Calu3 (cell line): ENCODE results near the gene TMCO1. TPM values are rescaled to one million over a fixed set of nuclear protein-coding genes. Genes with fewer than 3 reads are reported as not detected.

Experiments
- BruUV-seq: library from RNA; stranded (reverse); fragments of 400-500 nt; replicated peaks from 2 replicates; lab custom pipeline; 2021; lab: Mats Ljungman, UMichigan
- CTCF ChIA-PET: fragments of 300-600 bp; sonication (Branson Sonifier 250); formaldehyde crosslinking; loops from one replicate; lab custom pipeline; 2022; ENCODE audit warnings: antibody characterized with exemption; lab: Charles Lee
- DNase-seq: peaks from one replicate; pipeline ENCODE4 v3.0.0; 2022
- H3K27ac Mint-ChIP-seq: one replicate; pipeline ENCODE4 v1.8.0; 2022; ENCODE audit warnings: mixed read lengths; ENCODE audit not compliant: unreplicated experiment
- H3K27me3 Mint-ChIP-seq: one replicate; pipeline ENCODE4 v1.8.0; 2022; ENCODE audit warnings: mixed read lengths; ENCODE audit not compliant: unreplicated experiment
- H3K36me3 Mint-ChIP-seq: one replicate; pipeline ENCODE4 v1.8.0; 2022; ENCODE audit warnings: mild to moderate bottlenecking, moderate library complexity, mixed read lengths; ENCODE audit not compliant: insufficient read depth, unreplicated experiment
- H3K4me1 Mint-ChIP-seq: one replicate; pipeline ENCODE4 v1.8.0; 2022; ENCODE audit warnings: mild to moderate bottlenecking, low read depth, mixed read lengths; ENCODE audit not compliant: unreplicated experiment
- H3K4me3 Mint-ChIP-seq: one replicate; pipeline ENCODE4 v1.8.0; 2022; ENCODE audit warnings: mild to moderate bottlenecking, low read depth, moderate library complexity, mixed read lengths; ENCODE audit not compliant: unreplicated experiment
- H3K9me3 Mint-ChIP-seq: one replicate; pipeline ENCODE4 v1.8.0; 2022; ENCODE audit warnings: low read depth, mixed read lengths; ENCODE audit not compliant: unreplicated experiment
- CTCF ChIP-seq: fragments of 200-600 bp; IDR thresholded peaks from one replicate; pipeline ENCODE4 v1.8.0; 2022; ENCODE audit warnings: antibody characterized with exemption; ENCODE audit not compliant: unreplicated experiment
- intact Hi-C: fragments of 100-400 bp; cut with micrococcal nuclease; formaldehyde crosslinking; loops from one replicate; pipeline ENCODE4 v1.10.0; 2022; ENCODE audit not compliant: unreplicated experiment
- total RNA-seq: library from RNA; stranded (reverse); gene quantifications from 2 replicates; pipeline ENCODE4 v1.2.3, GENCODE V29; 2022

Gene TMCO1
- total RNA-seq, 1 experiment from 2014 or later = 157 TPM

- BruUV-seq = no TSS peak
- H3K9me3 Mint-ChIP-seq = no peaks in the 10 kb centered on the region
- intact Hi-C loops = loop anchor here (5.0 kb wide), 2 partner anchors 48 to 93 kb away; no protein-coding TSS in a partner anchor
- CTCF ChIA-PET = interaction anchor here (0.7 to 1.0 kb wide), 2 partner anchors 93 to 203 kb away, joined by 3 to 7 read pairs; no protein-coding TSS in a partner anchor
- peaks cover 15% of the 10 kb centered on the region for H3K36me3 Mint-ChIP-seq
- H3K4me1 Mint-ChIP-seq = peaks cover 14% of the 10 kb centered on the region
- H3K27me3 Mint-ChIP-seq = no peaks in the 10 kb centered on the region
- no peak overlapping the region for H3K4me3 Mint-ChIP-seq
- no peak for TF ChIP-seq CTCF
- no peak for DNase-seq
- H3K27ac Mint-ChIP-seq = no peak overlapping the region
Observed at GRCh38 chr1:165695031-165695430, 73.6 kb downstream of the TMCO1 start.

GRCh38 chr1:165688046-165688445 is 80.6 kb downstream of the TMCO1 start:
- intact Hi-C loops = no loop called here
- BruUV-seq = no TSS peak
- CTCF ChIA-PET = no interaction called here
- no peaks in the 10 kb centered on the region for H3K36me3 Mint-ChIP-seq
- H3K27ac Mint-ChIP-seq = no peak overlapping the region
- no peak for DNase-seq
- H3K4me3 Mint-ChIP-seq = no peak overlapping the region
- no peaks in the 10 kb centered on the region for H3K27me3 Mint-ChIP-seq
- H3K4me1 Mint-ChIP-seq = no peaks in the 10 kb centered on the region
- no peak for TF ChIP-seq CTCF
- no peaks in the 10 kb centered on the region for H3K9me3 Mint-ChIP-seq

- H3K36me3 Mint-ChIP-seq = no peaks in the 10 kb centered on the region
- no peaks in the 10 kb centered on the region for H3K4me1 Mint-ChIP-seq
- CTCF ChIA-PET = interaction anchor here (0.7 kb wide), 1 partner anchor 24 kb away, joined by 3 read pairs; no protein-coding TSS in a partner anchor
Observed at GRCh38 chr1:165686971-165687433, 81.7 kb downstream of the TMCO1 start.

GRCh38 chr1:165686121-165686970 is 82.3 kb downstream of the TMCO1 start:
- no peaks in the 10 kb centered on the region for H3K9me3 Mint-ChIP-seq
- intact Hi-C loops = no loop called here
- H3K36me3 Mint-ChIP-seq = no peaks in the 10 kb centered on the region
- no peak for TF ChIP-seq CTCF
- no peaks in the 10 kb centered on the region for H3K4me1 Mint-ChIP-seq
- no peak for DNase-seq
- CTCF ChIA-PET = interaction anchor here (0.7 to 0.8 kb wide), 2 partner anchors 12 to 25 kb away, joined by 3 read pairs; partner anchors contain the start of gene ALDH9A1
- no peak overlapping the region for H3K27ac Mint-ChIP-seq
- H3K4me3 Mint-ChIP-seq = no peak overlapping the region
- H3K27me3 Mint-ChIP-seq = no peaks in the 10 kb centered on the region
- no TSS peak for BruUV-seq

More at GRCh38 chr1:165686971-165687433, 81.7 kb downstream of the TMCO1 start:
- BruUV-seq = no TSS peak
- no peak for DNase-seq
- TF ChIP-seq CTCF = no peak
- Mint-ChIP-seq H3K9me3 (no peaks in the 10 kb centered on the region), H3K27ac (no peak overlapping the region), H3K27me3 (no peaks in the 10 kb centered on the region), H3K4me3 (no peak overlapping the region)
- intact Hi-C loops = no loop called here
